Immature natural killer cell (primary cell): ENCODE data around the gene LARP6. TPM values are rescaled to one million over a fixed set of nuclear protein-coding genes. Genes with fewer than 3 reads are reported as not detected.

Experiments
- DNase-seq, 3 donors: peaks; one replicate each; pipeline ENCODE4 v3.0.0; 2022; ENCODE audit warnings: mixed read lengths in 1 of 3
- H3K27ac Mint-ChIP-seq, 6 donors: one replicate each; pipeline ENCODE4 v1.8.0; 2020; ENCODE audit warnings: mixed read lengths in 6 of 6, mild to moderate bottlenecking in 5 of 6, inconsistent platforms in 4 of 6, moderate library complexity in 3 of 6
- H3K27me3 Mint-ChIP-seq, 3 donors: one replicate each; pipeline ENCODE4 v1.8.0; 2020 to 2021; ENCODE audit warnings: low read depth in 3 of 3, mild to moderate bottlenecking in 3 of 3, mixed read lengths in 3 of 3, moderate library complexity in 3 of 3, inconsistent platforms in 1 of 3
- H3K36me3 Mint-ChIP-seq, 3 donors: one replicate each; pipeline ENCODE4 v1.8.0; 2020; ENCODE audit warnings: mixed read lengths in 3 of 3, inconsistent platforms in 2 of 3, mild to moderate bottlenecking in 2 of 3
- H3K4me1 Mint-ChIP-seq, 2 donors: one replicate each; pipeline ENCODE4 v1.8.0; 2020; ENCODE audit warnings: inconsistent platforms in 2 of 2, mild to moderate bottlenecking in 2 of 2, mixed read lengths in 2 of 2, moderate library complexity in 1 of 2
- H3K4me3 Mint-ChIP-seq, 5 donors: one replicate each; pipeline ENCODE4 v1.8.0; 2020; ENCODE audit warnings: mild to moderate bottlenecking in 5 of 5, mixed read lengths in 5 of 5, inconsistent platforms in 3 of 5, moderate library complexity in 3 of 5
- H3K9me3 Mint-ChIP-seq, 6 donors: one replicate each; pipeline ENCODE4 v1.8.0; 2020; ENCODE audit warnings: mild to moderate bottlenecking in 6 of 6, mixed read lengths in 6 of 6, inconsistent platforms in 4 of 6, moderate library complexity in 3 of 6
- polyA plus RNA-seq, 3 donors: library from polyadenylated mRNA; unstranded; fragments of 300-500 nt; fragmentation: Illumina TruSeq; gene quantifications; one replicate each; pipeline ENCODE4 v1.2.3, GENCODE V29; 2021

LARP6 gene
- polyA plus RNA-seq, 3 donors from 2014 or later, result not detected

- Mint-ChIP-seq H3K36me3 (no peaks in the 10 kb centered on the region), H3K27me3 (peaks cover 16 to 40% (median 30%) of the 10 kb centered on the region in 3 donors), H3K9me3 (no peaks in the 10 kb centered on the region), H3K4me1 (peaks cover 8 to 11% of the 10 kb centered on the region in 2 donors), H3K27ac (no peak overlapping the region), H3K4me3 (peak overlapping the region; percentile 73 to 87 (median 80))
- DNase-seq, result no peak
Measured at GRCh38 chr15:70854666-70854976, 664 bp upstream of the LARP6 start.

GRCh38 chr15:70853318-70853972 is 512 bp downstream of the LARP6 start:
- peaks cover 23 to 40% (median 32%) of the 10 kb centered on the region in 3 donors for H3K27me3 Mint-ChIP-seq
- peaks cover 8 to 11% of the 10 kb centered on the region in 2 donors for H3K4me1 Mint-ChIP-seq
- H3K27ac Mint-ChIP-seq, result no peak overlapping the region
- no peaks in the 10 kb centered on the region for H3K36me3 Mint-ChIP-seq
- no peak for DNase-seq
- H3K9me3 Mint-ChIP-seq, result no peaks in the 10 kb centered on the region
- H3K4me3 Mint-ChIP-seq, result peak overlapping the region; percentile 57 to 69 (median 65)

GRCh38 chr15:70852501-70853317 is 1.2 kb downstream of the LARP6 start:
- no peak for DNase-seq
- H3K27ac Mint-ChIP-seq, result no peak overlapping the region
- H3K4me3 Mint-ChIP-seq, result peak overlapping the region; percentile 57 to 69 (median 65)
- H3K4me1 Mint-ChIP-seq, result peaks cover 8 to 11% of the 10 kb centered on the region in 2 donors
- H3K27me3 Mint-ChIP-seq, result peaks cover 21 to 40% (median 32%) of the 10 kb centered on the region in 3 donors
- no peaks in the 10 kb centered on the region for H3K9me3 Mint-ChIP-seq
- H3K36me3 Mint-ChIP-seq, result no peaks in the 10 kb centered on the region

- Mint-ChIP-seq H3K4me3 (no peak overlapping the region), H3K9me3 (no peaks in the 10 kb centered on the region), H3K36me3 (no peaks in the 10 kb centered on the region), H3K27me3 (peaks cover 20 to 39% (median 27%) of the 10 kb centered on the region in 3 donors), H3K27ac (no peak overlapping the region), H3K4me1 (peaks cover 8 to 11% of the 10 kb centered on the region in 2 donors)
- no peak for DNase-seq
Measured at GRCh38 chr15:70851889-70852288, 2.1 kb downstream of the LARP6 start.

- Mint-ChIP-seq H3K36me3 (no peaks in the 10 kb centered on the region), H3K9me3 (peaks cover 0 to 3% (median 0%) of the 10 kb centered on the region in 6 donors), H3K27me3 (peaks cover 7 to 14% (median 11%) of the 10 kb centered on the region in 3 donors), H3K4me3 (no peak overlapping the region), H3K4me1 (no peaks in the 10 kb centered on the region), H3K27ac (no peak overlapping the region)
- no peak for DNase-seq
Measured at GRCh38 chr15:70845602-70846360, 8.2 kb downstream of the LARP6 start.

GRCh38 chr15:70837476-70837875 is 16.5 kb downstream of the LARP6 start:
- no peak for DNase-seq
- H3K9me3 Mint-ChIP-seq, result peaks cover 0 to 3% (median 0%) of the 10 kb centered on the region in 6 donors
- H3K4me1 Mint-ChIP-seq, result no peaks in the 10 kb centered on the region
- no peak overlapping the region for H3K4me3 Mint-ChIP-seq
- peaks cover 1 to 4% (median 3%) of the 10 kb centered on the region in 3 donors for H3K27me3 Mint-ChIP-seq
- no peaks in the 10 kb centered on the region for H3K36me3 Mint-ChIP-seq
- no peak overlapping the region for H3K27ac Mint-ChIP-seq

- no peaks in the 10 kb centered on the region for H3K36me3 Mint-ChIP-seq
- H3K27me3 Mint-ChIP-seq, result peaks cover 1 to 4% (median 2%) of the 10 kb centered on the region in 3 donors
- H3K4me3 Mint-ChIP-seq, result no peak overlapping the region
- no peak overlapping the region for H3K27ac Mint-ChIP-seq
- H3K4me1 Mint-ChIP-seq, result no peaks in the 10 kb centered on the region
- H3K9me3 Mint-ChIP-seq, result no peaks in the 10 kb centered on the region
- DNase-seq, result no peak
Measured at GRCh38 chr15:70835841-70836240, 18.1 kb downstream of the LARP6 start.

- H3K4me1 Mint-ChIP-seq, result no peaks in the 10 kb centered on the region
- H3K36me3 Mint-ChIP-seq, result no peaks in the 10 kb centered on the region
- H3K27me3 Mint-ChIP-seq, result peaks cover 1 to 4% (median 2%) of the 10 kb centered on the region in 3 donors
- H3K4me3 Mint-ChIP-seq, result no peak overlapping the region
- H3K27ac Mint-ChIP-seq, result no peak overlapping the region
- DNase-seq, result no peak
- no peaks in the 10 kb centered on the region for H3K9me3 Mint-ChIP-seq
Measured at GRCh38 chr15:70835415-70835814, 18.5 kb downstream of the LARP6 start.

- peaks cover 1 to 4% (median 2%) of the 10 kb centered on the region in 3 donors for H3K27me3 Mint-ChIP-seq
- no peak for DNase-seq
- no peaks in the 10 kb centered on the region for H3K4me1 Mint-ChIP-seq
Measured at GRCh38 chr15:70834999-70835398, 19.0 kb downstream of the LARP6 start.

GRCh38 chr15:70833861-70834765 is 19.8 kb downstream of the LARP6 start:
- Mint-ChIP-seq H3K27me3 (peaks cover 1 to 8% (median 2%) of the 10 kb centered on the region in 3 donors), H3K4me1 (no peaks in the 10 kb centered on the region), H3K36me3 (no peaks in the 10 kb centered on the region), H3K4me3 (no peak overlapping the region), H3K9me3 (no peaks in the 10 kb centered on the region), H3K27ac (no peak overlapping the region)
- DNase-seq, result no peak

More at GRCh38 chr15:70834999-70835398, 19.0 kb downstream of the LARP6 start:
- no peak overlapping the region for H3K4me3 Mint-ChIP-seq
- H3K9me3 Mint-ChIP-seq, result no peaks in the 10 kb centered on the region
- no peaks in the 10 kb centered on the region for H3K36me3 Mint-ChIP-seq
- no peak overlapping the region for H3K27ac Mint-ChIP-seq

- no peaks in the 10 kb centered on the region for H3K9me3 Mint-ChIP-seq
- no peak for DNase-seq
- no peaks in the 10 kb centered on the region for H3K36me3 Mint-ChIP-seq
- H3K4me3 Mint-ChIP-seq, result no peak overlapping the region
- no peak overlapping the region for H3K27ac Mint-ChIP-seq
- H3K4me1 Mint-ChIP-seq, result no peaks in the 10 kb centered on the region
- peaks cover 1 to 9% (median 2%) of the 10 kb centered on the region in 3 donors for H3K27me3 Mint-ChIP-seq
Measured at GRCh38 chr15:70833422-70833821, 20.5 kb downstream of the LARP6 start.

GRCh38 chr15:70832176-70832575 is 21.8 kb downstream of the LARP6 start:
- Mint-ChIP-seq H3K9me3 (no peaks in the 10 kb centered on the region), H3K27ac (no peak overlapping the region), H3K4me3 (no peak overlapping the region), H3K27me3 (peaks cover 1 to 9% (median 2%) of the 10 kb centered on the region in 3 donors), H3K36me3 (no peaks in the 10 kb centered on the region), H3K4me1 (no peaks in the 10 kb centered on the region)
- no peak for DNase-seq
